ENCODE measurements around the gene NXPH2.
"Not testable (repeated sequence)": the region's sequence is repeated elsewhere in the genome, so short reads cannot be mapped to it uniquely, and the experiment has no call there.

The NXPH2 gene

DNA sequence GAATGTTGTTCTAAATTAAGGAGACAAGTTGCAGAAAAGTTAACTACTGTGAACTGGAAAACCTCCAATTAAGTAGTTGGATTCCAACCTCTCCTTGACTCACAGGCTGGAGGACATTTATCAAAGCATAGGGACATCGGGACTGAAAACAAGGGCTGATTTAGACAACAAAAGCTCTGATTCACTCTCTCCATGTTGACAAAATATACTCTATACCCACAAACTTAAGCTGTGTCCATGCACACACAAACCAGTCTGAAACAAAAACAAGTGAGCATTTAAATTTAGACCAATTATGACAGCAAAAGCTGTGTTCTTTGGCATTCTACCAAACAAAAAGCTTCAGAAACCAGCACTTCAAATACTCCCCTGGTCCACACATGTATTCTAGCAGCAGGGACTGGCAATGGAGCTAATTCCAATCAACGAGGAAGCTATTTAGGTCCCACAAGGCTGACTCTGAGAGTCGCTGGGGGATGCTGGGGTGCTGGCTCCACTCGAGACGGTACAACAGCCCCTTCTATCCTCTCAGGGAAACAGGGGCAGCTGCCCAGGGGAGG is 71.4 kb downstream of the NXPH2 start:
- DNase-seq: peak; percentile 67

DNA sequence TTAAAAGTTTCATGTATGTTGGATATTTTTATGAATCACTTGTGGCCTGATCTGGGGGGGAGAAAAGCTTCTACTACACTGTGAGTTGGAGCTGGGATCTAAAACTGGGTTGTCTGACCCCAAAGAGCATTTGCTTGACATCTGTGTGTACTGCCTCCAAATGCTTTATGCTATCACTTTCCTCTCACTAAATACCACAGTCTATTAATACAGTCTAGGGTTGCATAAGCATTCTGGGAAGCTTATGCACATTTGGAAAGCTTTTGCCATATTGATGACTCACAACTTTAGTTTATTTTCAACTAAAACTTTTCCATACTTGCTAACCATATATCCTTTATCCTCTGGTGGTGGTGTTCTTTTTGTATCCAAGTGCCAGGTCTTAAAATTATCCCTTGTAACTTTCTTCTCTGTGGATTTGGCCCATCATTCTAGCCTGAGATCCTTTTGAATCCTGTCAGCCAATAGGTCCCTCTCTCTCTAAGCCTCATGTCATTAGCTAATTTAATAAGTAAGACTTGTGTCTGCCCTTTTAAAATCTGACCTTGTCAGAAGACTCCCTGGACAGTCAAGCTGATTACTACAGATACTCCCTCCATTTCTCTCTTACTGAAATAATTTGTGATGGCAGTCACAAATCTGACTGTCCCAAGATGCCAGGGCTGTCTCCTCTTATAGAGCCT is 72.7 kb downstream of the NXPH2 start:
- DNase-seq: peak; percentile 92

DNA sequence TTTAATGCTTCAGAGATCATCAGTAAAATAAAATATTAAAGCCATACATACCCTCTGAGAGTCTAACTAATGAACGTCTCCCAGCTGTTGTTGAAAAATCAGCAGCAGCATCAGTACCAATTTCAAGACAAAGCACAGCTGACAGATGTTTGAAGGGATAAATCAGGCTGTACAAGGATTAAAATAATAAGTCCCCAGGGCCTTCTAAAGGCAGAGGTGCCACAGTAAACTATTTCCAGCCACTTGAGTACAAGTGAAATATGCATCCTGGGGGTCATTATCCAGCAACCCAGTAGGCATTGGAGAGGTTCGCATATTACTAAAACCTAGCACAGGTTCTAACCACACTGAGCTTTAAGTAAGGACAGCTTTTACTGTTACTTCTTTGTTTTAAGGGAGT is 76.9 kb downstream of the NXPH2 start:
- DNase-seq: no peak

DNA sequence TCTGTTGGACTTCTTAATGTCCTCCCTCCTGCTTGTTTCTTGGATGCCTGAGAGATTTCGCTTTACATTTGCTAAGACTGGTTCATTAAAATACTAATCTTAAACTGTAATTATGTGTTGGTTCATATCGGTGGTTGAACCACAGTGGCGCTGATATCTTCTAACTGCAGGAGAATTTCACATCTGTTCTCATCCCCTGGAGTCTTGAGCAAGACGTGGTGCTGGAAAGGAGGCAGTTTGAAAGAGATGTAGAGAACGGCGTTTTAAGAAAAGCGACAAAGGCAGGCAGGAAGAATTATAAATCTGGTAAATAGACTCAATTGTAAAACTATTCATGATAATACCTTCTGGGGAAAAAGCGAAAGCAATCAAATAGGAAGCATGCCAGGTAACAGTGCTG is 79.5 kb downstream of the NXPH2 start:
- DNase-seq: no peak

DNA sequence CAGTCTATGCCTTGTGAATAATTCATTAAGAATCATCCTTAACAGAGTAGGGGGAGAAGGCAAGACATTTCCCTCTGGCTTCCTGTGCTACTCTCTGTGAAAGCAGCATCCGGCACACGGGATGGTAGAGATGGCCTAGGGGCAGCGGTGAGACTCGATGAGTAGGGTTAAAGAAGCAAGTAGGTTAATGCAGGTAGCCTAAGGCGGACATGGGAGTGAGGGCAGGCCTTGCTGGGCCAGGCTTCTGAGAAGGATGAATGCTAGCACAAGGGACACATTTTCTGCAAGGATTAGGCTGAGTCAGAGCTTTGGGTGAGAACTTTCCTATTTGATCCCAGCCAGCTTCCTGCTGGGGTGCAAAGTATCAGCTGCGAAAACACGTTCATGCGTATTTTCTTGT is 80.8 kb downstream of the NXPH2 start:
- no peak for DNase-seq

DNA sequence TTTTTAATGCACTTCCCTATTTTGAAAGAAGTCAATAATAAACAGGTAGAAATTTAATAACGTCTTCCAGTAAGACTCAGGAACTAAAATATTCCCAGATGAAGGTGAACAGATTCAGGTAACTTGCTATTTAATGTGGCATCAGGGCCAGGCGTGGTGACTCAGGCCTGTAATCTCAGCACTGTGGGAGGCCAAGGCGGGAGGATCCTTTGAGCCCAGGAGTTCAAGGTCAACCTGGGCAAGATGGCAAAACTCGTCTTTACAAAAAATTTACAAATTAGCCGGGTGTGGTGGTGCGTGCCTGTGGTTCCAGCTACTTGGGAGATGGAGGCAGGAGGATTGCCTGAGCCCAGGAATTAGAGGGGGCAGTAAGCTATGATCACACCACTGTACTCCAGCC is 81.8 kb downstream of the NXPH2 start:
- DNase-seq: no peak

DNA sequence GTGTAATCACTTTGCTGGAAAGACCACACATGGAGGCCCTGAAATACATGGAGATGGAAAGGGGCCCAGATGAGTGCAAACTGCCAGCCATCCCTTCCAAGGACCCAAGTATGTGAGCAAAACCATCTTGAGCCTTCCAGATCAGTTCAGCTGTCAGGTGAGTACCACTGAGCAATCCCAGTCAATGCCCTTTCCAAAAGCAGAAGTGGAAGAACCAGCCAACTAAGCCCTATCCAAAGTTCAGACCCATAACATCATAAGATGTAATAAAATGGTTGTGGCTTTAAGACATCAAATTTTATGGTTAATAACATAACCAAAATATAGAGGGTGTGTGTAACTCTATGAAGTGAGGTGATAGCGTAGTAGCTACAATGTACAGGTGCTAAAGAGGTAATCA is 88.5 kb downstream of the NXPH2 start:
- DNase-seq: no peak

DNA sequence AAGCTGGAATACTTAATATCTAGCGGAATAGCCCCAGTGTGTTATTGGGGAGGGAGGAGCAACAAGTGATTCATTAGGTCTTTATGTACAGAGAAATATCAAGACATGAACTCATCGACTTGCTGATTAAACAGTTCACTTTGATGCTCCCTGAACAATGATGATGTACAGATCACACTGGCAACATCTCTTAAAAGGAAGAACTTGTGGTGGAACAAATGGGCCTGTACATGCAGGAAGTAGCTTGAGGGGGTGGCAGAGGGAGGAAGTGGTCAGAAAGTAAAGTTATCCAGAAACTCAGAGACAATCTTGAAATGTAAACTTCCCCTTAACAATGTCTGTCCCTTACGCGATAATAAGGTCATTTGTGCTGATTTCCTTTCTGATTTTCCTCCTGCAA is 90.5 kb downstream of the NXPH2 start:
- DNase-seq: no peak

DNA sequence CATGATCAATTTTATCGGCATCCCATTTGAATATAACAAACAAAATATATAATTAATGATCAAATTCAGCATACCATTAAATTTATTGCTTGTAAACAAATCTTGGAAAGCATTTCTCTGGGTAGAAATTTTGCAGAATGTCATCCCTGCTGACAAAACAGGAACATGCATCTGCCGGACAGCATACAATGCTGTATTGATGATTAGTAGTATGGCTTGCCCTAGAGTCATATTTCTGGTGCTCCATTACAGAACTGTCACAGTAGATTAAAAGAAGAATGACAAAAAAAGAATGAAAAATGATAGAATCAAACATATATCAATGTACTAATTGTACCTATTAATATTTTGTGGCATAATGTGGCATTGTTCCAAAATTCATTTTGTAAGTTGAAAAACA is 98.0 kb downstream of the NXPH2 start:
- no peak for DNase-seq

DNA sequence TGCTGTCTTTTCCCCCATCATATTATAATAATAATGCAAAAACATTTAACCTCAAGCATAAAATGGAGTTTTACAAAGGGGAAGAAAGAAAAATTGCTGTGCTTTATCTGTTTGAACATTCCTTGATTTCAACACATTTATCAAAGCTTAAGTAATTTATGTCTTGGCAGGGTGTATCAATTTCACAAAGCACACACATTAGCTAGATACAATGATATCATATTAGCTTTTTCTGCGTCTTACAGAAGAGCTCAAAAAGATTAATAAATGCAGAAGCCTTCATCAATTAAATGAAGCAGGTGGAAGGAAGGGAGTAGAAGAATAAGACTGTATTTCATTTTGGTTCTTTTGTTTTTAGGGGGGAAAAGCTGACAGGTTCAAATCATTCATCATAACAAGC is 103.0 kb downstream of the NXPH2 start:
- DNase-seq: no peak

DNA sequence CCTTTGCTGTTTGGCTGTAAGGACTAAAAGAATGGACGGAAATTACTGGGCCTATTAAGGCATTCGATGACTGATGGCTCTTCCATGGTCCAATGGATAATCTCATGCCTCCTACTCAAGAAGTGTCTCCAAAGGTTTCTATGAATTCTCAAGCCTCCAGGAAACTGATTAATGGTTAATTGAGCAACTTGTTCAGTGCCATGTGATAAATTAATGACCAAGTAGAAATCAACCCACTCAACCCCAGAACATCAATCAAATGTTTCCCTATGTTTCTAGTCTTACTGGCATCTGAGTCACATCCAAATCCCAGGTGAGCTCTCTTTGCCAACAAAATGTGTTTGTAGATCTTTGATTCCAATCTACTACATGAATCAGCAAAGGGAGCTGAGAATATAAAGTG is 103.6 kb downstream of the NXPH2 start:
- DNase-seq: no peak

DNA sequence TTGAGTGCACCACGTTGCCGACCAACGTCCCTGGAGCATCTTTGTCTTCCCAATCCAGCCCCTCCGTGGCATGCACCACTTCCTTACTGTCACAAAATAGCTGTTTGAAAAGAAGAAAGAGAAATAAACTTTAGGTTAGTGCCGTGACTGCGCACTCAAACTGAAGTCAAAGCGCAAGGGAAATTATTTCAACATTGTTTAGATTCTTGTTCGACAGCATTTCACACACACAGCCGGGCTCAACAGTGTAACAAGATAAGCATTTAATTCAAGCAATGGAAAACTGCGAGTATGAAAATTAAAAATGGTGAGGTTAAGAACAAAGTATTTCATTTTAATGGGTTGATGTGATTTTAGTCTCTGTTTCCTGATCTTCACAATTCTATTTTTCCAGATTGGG is 108.6 kb downstream of the NXPH2 start:
- DNase-seq: no peak

DNA sequence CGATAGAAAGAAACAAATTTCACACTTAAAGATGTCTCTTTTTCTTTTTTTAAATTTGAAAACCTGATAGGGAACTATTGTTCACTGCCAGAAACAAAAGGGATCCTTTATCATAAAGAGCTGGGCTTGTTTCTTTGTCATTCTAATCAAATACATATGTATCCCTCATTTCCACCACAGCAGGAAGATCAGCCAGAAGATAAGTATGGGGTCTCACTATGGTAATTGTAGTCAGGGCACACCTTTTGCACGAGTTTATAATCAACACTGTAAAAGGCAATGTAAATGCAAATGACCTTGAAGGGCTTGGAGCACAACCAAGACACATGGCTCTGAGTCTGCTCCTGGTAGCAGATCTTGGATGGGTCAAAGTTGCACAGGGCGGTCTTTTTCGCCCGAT is 109.5 kb downstream of the NXPH2 start:
- no peak for DNase-seq

DNA sequence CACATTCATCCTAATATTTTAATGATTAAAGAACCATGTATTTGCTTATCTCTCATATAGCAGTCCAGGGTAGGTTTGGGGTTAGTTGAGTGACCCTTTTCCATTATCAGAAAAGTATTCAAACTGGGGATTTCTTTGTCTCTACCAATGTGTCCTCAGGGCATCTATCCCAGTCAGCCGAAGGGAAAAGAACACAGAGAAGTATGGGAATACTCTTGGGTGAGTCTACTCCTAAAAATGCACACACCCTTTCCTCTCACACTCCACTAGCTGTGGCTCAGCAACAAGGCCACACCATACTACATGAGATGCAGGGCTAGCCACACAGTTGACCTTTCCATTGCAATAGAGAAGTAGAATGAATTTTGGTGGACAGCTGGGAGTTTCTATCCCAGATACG is 114.3 kb downstream of the NXPH2 start:
- DNase-seq: no peak

DNA sequence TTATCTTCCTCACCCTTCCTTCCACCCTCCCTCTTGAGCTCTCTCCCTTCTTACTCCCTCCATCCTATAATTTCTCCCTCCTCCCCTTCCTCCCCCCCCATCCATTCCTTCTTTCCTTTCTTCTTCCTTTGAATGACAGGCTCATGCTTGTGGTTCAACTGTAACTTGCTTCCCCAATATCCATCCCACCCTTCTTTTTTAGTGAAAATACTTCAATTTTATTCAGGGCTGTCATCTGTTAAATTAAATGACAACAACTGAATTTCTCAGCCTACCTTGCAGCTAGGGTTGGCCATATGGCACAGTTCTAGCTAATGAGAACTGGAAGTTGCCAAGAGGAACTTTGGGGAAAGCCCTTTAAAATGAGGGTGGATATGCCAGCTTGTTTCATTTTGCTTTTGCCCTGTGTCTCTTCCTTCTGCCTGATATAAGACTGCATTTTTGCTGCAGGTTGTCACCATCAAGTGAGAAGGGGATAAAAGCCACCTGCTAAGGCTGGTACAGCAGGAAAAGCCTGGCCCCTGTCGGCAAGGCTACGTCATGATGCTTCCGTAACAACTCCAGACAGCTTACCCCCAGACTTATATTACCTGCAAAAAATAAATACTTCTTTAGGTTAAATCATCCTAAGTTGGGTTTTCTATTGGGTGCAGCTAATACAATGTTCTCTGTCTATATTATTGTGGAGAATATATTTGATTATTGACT is 121.8 kb downstream of the NXPH2 start:
- DNase-seq: no peak

DNA sequence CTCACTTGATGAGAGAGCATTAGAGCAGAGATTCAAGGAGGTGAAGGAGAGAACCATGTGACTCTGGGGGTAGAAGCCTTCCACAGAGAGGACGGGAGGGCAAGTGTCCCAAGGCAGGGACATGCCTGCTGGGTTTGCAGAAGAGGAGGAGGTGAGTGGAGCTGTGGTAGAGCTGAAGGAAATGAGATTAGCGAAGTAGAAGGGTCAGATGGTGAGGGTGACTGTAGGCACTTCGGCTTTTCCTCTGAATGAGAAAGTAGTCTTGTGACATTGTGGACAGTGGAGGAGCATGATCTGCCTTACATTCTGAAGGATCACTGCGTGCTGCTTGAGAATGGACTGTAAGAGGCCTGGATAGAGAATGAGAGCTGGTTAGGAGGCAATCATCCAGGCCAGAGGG is 126.0 kb downstream of the NXPH2 start:
- DNase-seq: no peak

DNA sequence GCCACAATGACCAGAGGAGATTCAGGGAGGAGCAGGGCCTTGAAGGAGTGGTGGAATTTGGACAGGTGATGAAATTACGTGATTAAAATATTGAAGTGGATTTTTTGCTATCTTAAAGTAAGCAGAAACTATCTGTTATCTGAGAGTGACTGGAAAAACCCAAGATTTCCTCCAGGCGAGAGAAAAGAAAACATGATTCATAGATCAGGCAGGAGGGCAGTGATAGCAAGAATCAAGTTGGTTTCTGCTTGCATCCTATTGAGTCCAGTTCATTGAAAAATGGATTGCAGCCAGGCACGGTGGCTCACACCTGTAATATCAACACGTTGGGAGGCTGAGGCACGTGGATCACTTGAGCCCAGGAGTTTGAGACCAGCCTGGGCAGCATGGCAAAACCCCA is 127.8 kb downstream of the NXPH2 start:
- DNase-seq: no peak

DNA sequence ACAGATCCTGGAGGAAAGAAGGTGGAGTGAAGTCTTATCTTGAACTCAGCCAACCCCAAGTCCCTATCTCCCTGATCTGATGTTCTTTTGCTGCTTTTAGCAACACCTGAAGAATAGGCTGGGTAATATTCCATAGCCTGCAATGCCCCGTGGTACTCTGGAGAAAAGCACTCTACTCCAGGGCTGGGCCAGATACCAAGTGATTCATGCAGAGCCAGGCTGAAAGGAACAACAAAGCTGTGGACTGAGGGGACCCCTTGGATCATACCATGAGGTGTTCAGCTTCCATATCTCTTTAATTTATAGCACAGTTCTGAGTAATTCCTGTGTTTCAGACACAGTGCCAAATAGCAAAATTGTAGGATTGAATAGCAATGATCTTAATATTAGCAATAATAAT is 130.6 kb downstream of the NXPH2 start:
- DNase-seq: no peak

DNA sequence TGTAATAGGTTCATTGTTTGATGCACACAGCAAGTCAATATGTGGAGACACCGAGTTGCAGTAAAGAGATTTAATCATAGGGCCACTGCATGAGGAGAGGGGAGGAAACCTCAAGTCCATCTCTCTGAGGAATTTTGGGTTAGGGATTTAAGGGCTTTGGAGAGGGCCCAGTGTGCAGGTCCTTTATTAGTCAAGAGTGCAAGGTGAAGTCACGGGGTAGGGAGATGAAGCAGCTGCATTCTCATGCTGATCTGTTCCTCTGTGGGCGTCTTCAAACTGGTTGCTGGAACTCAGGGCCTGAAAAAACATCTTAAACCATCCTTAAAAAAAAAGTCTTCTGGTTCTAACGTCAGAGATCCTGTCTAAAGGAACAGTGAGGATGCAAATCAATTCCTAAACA is 131.6 kb downstream of the NXPH2 start:
- DNase-seq: no peak

DNA sequence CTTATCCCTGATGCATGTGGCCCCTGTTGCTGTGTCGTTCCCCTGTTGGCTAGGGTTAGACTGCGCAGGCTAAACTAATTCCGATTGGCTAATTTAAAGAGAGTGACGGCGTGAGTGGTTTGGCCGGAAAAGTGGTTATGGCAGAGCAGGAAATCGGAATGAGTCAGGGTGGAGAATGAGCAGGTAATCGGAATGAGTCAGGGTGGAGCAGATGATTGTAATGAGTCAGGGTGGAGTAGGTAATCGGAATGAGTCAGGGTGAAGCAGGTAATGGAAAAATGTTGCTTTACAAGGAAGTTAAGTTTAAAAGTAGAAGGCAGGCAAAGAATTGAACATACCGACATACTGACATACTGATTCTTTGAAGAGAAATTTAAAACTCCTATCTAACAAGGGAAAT is 135.4 kb downstream of the NXPH2 start:
- DNase-seq: not testable (repeated sequence)

DNA sequence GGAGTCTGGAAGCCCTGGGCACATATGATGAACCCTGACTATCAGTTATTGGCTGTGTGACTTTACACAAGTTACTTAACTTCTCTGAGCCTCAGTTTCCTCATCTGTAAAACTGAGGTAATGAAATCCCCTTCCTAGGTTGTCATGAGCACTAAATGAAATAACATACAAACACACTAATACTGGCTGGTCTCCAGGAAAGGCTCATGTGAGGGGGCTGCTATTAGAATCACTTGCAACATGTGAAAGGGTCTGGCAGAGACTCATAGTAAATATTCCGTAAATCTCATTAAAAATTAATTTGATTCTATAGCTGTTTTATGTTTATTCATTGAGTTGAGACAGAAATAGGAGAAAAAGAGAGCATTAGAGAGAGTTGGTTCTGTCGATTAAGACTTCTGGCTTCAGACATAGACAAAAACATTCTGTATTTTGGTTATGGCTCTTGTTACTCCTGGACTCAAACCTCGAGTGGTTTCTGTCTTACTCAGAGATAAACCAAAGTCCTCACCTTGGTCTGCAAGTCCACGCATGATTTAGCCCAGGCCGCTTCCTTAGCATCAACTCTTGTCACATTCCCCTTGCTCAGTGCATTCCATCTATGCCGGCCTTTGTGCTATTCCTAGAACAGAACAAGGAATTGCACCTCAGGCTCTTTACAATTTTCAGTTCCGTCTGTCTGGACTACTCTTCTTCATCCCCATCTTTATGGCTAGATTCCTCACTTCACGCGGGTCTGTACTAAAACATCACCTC is 139.1 kb downstream of the NXPH2 start:
- DNase-seq: no peak

DNA sequence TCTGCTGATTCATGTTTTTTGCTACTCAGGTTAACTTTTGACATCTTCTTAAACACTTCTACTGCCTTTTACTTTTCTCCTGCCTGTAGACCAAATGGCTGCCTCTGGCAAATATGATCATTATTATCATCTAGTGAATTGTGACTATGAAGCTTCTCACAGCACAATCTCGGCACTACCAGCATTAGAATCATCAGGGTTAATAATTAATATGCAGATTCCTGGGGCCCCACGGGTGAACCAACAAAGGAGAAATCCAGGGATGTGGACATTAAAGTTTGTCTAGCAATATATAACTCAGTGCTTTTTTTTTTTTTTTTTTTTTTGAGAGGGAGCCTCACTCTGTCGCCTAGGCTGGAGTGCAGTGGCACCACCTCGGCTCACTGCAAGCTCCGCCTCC is 142.5 kb downstream of the NXPH2 start:
- DNase-seq: no peak

DNA sequence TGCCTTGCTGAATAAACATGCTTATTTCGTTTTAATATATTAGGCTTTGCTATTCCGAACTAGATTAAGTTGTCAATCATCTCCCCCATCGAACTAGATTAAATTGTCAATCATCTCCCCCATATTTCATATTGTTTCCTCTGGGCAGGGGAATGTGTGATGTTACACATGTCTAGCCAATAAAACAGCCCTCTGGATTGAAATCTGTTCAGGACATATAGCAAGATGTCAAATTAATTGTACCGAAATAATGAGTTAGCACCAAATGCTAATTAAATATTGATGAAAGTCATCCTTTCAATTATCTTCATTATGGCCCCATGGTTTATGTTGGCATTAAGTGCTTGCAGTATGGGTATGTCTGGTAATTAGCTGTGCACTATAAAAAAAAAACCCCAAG is 143.1 kb downstream of the NXPH2 start:
- DNase-seq: no peak

DNA sequence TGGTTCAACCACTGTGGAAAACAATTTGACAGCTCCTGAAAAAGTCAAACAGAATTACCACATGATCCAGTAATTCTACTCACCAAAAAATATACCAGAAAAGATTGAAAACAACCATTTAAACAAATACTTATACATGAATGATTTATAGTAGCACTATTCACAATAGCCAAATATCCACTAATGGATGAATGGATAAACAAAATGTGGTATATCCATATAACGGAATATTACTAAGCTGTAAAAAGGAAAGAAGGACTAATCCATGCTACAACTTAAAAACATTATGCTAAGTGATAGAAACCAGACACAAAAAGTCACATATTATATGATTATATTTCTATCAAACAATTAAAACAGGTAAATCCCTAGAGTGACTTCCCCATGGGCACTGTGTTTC is 147.1 kb downstream of the NXPH2 start:
- DNase-seq: no peak

Measured in fibroblast of skin of abdomen (primary cell).